GM12801 (cell line): ENCODE measurements around the gene RNF144B.

ENCODE experiments used
- CTCF ChIP-seq: IDR thresholded peaks from one replicate; pipeline ENCODE4 v1.5.1; 2011; ENCODE audit warnings: control low read depth; ENCODE audit not compliant: insufficient read length; ENCODE audit errors: extremely low read depth

RNF144B gene

GRCh38 chr6:18433059-18433458 is 45.9 kb downstream of the RNF144B start:
- TF ChIP-seq CTCF, result no peak

- no peak for TF ChIP-seq CTCF
Measured at GRCh38 chr6:18436341-18436740, 49.2 kb downstream of the RNF144B start.

GRCh38 chr6:18439581-18439980 is 52.4 kb downstream of the RNF144B start:
- no peak for TF ChIP-seq CTCF

GRCh38 chr6:18441251-18441979 is 54.3 kb downstream of the RNF144B start:
- TF ChIP-seq CTCF, result no peak

- no peak for TF ChIP-seq CTCF
Measured at GRCh38 chr6:18444111-18444510, 57.0 kb downstream of the RNF144B start.

GRCh38 chr6:18445228-18445627 is 58.1 kb downstream of the RNF144B start:
- TF ChIP-seq CTCF, result no peak

GRCh38 chr6:18446771-18447170 is 59.6 kb downstream of the RNF144B start:
- no peak for TF ChIP-seq CTCF
